Activated CD4-positive, alpha-beta T cell treated with anti-CD3 and anti-CD28 coated beads, Interleukin-2, amount 10 ng/mL, durations not matched to agents 7 days and 5 days (primary cell): ENCODE data around the gene NHP2. TPM values are rescaled to one million over a fixed set of nuclear protein-coding genes. Genes with fewer than 3 reads are reported as not detected.
A peak's percentile ranks its signal among the peaks of the same experiment; 100 is the strongest.

Experiments
- CTCF ChIA-PET: fragments of 350-600 bp; sonication (Branson Sonifier 250); formaldehyde crosslinking; loops from one replicate; lab custom pipeline; 2021; ENCODE audit warnings: antibody characterized with exemption; lab: Charles Lee
- POLR2A ChIA-PET: fragments of 350-600 bp; sonication (Branson Sonifier 250); formaldehyde crosslinking; loops from one replicate; lab custom pipeline; 2021; ENCODE audit warnings: antibody characterized with exemption; lab: Charles Lee
- DNase-seq: peaks from one replicate; pipeline ENCODE4 v3.0.0-alpha.2; 2020
- H3K27ac Mint-ChIP-seq: one replicate; pipeline ENCODE4 v1.8.0; 2021; ENCODE audit warnings: mild to moderate bottlenecking, moderate library complexity, mixed read lengths
- H3K27me3 Mint-ChIP-seq: one replicate; pipeline ENCODE4 v1.8.0; 2021; ENCODE audit warnings: mixed read lengths
- H3K36me3 Mint-ChIP-seq: one replicate; pipeline ENCODE4 v1.8.0; 2021; ENCODE audit warnings: low read depth, mixed read lengths
- H3K4me1 Mint-ChIP-seq: one replicate; pipeline ENCODE4 v1.8.0; 2021; ENCODE audit warnings: mixed read lengths
- H3K4me3 Mint-ChIP-seq: one replicate; pipeline ENCODE4 v1.8.0; 2021; ENCODE audit warnings: mild to moderate bottlenecking, moderate library complexity, mixed read lengths
- H3K9me3 Mint-ChIP-seq: one replicate; pipeline ENCODE4 v1.8.0; 2021; ENCODE audit warnings: mixed read lengths
- total RNA-seq, 2 experiments: library from RNA; stranded (reverse); gene quantifications; one replicate each; pipeline ENCODE4 v1.2.3, GENCODE V29; 2021

The NHP2 gene
- total RNA-seq, 2 experiments from 2014 or later, result 145 TPM

GRCh38 chr5:178163772-178164735 lies 10.4 kb upstream of the NHP2 start:
- H3K27ac Mint-ChIP-seq, result no peak overlapping the region
- no peaks in the 10 kb centered on the region for H3K9me3 Mint-ChIP-seq
- no peaks in the 10 kb centered on the region for H3K36me3 Mint-ChIP-seq
- POLR2A ChIA-PET, result no interaction called here
- H3K27me3 Mint-ChIP-seq, result peaks cover 23% of the 10 kb centered on the region
- no peak overlapping the region for H3K4me3 Mint-ChIP-seq
- DNase-seq, result peak; percentile 92
- CTCF ChIA-PET, result interaction anchor here (0.6 to 1.4 kb wide), 4 partner anchors 11 to 89 kb away, joined by 3 to 4 read pairs (median 3); partner anchors contain the start of gene NHP2
- peaks cover 10% of the 10 kb centered on the region for H3K4me1 Mint-ChIP-seq

DNA sequence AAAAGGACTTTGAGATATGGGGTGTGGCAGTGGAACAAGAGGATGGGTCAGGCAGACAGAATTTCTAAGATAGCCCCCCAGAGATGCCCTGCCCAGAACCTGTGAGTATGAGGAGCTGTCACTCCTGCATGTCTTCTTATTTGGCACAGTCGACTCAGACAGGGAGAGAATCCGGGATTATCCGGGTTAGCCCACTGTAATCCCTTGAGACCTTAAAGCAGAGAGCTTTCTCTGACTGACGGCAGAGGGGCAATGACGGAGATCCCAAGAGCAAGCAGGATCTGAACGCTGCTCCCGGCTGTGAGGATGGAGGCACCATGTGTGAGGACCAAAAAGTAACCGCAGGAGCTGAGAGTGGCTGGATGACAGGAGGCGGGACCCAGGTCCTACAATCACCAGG lies 8.8 kb upstream of the NHP2 start:
- Mint-ChIP-seq H3K27ac (no peak overlapping the region), H3K36me3 (no peaks in the 10 kb centered on the region), H3K4me1 (peaks cover 10% of the 10 kb centered on the region), H3K27me3 (peaks cover 23% of the 10 kb centered on the region), H3K4me3 (no peak overlapping the region), H3K9me3 (no peaks in the 10 kb centered on the region)
- DNase-seq, result no peak
- ChIA-PET CTCF (interaction anchor here (1.7 kb wide), 1 partner anchor 87 kb away, joined by 11 read pairs; no protein-coding TSS in a partner anchor), POLR2A (no interaction called here)

- no peak for DNase-seq
- Mint-ChIP-seq H3K36me3 (no peaks in the 10 kb centered on the region), H3K4me1 (peaks cover 10% of the 10 kb centered on the region), H3K27ac (no peak overlapping the region), H3K27me3 (peaks cover 15% of the 10 kb centered on the region), H3K4me3 (no peak overlapping the region), H3K9me3 (no peaks in the 10 kb centered on the region)
- CTCF ChIA-PET, result interaction anchor here (1.0 kb wide), 1 partner anchor 10 kb away, joined by 3 read pairs; no protein-coding TSS in a partner anchor
- POLR2A ChIA-PET, result no interaction called here
Observed at GRCh38 chr5:178160176-178160575, 6.5 kb upstream of the NHP2 start.

DNA sequence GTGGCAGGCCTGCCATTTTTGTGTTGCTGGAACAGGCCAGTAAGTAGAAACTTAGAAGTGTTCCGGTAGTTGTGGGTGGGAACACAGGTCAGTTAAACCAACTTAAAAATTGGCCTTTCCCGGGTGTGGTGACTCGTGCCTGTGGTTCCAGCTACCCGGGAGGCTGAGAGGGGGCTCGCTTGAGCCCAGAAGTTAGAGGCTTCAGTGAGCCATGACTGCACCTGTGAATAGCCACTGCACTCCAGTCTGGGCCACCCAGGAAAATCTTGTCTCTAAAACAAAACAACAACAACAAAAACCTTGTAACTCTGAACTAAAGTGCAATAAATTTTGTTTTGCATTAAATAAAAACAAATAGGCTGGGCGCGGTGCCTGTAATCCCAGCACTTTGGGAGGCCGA lies 1.4 kb upstream of the NHP2 start:
- no peaks in the 10 kb centered on the region for H3K9me3 Mint-ChIP-seq
- H3K27ac Mint-ChIP-seq, result no peak overlapping the region
- no peak for DNase-seq
- H3K36me3 Mint-ChIP-seq, result peaks cover 21% of the 10 kb centered on the region
- POLR2A ChIA-PET, result interaction anchor here (0.7 kb wide), 1 partner anchor 684 kb away, joined by 4 read pairs; no protein-coding TSS in a partner anchor
- CTCF ChIA-PET, result interaction anchor here (0.6 to 4.6 kb wide), 2 partner anchors 79 to 187 kb away, joined by 3 to 25 read pairs; no protein-coding TSS in a partner anchor
- peaks cover 33% of the 10 kb centered on the region for H3K4me1 Mint-ChIP-seq
- no peaks in the 10 kb centered on the region for H3K27me3 Mint-ChIP-seq
- H3K4me3 Mint-ChIP-seq, result no peak overlapping the region

DNA sequence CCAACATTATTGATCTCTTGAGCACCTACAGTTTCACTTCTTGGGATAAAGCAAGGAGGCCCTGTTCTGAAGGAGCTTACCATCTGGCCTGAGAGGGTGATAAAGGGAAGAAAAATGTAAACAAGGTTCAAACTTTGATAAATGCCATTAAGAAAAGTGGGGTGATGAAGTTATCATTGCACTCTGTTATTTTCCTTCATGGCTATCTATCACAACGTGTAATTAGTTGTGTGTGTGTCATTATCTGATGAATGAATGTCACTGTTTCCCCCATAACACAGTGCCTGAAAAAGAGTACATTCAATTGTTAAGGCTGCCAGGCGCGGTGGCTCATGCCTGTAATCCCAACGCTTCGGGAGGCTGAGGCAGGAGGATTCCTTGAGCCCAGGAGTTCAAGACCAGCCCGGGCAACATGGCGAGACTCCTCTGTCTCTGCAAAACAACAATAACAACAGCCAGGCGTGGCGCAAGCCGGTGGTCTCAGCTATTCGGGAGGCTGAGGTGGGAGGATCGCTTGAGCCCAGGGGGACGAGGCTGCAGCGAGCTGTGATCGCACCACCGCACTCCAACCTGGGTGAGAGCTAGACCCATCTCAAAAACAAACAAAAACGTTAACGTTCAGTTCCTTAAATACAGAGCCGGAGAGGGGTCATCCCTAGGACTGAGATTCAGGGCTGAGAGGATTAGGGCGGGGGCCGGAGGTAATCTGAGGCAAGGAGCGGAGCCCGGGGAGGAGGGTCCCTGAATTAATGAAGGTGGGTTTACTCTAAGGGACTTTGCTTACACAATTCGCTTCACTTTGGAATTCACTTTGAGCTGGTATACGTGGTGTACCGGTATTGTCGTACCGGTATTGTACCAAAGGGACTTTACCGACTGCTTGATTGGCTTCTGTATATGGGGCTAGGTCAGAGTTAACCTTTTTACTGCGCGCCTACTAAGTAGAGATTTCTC lies 917 bp downstream of the NHP2 start:
- Mint-ChIP-seq H3K4me3 (peak overlapping the region; percentile 94), H3K9me3 (no peaks in the 10 kb centered on the region), H3K27ac (peak overlapping the region; percentile 92), H3K4me1 (peaks cover 50% of the 10 kb centered on the region), H3K36me3 (peaks cover 38% of the 10 kb centered on the region), H3K27me3 (no peaks in the 10 kb centered on the region)
- DNase-seq, result no peak
- ChIA-PET CTCF (interaction anchor here (0.9 to 4.7 kb wide), 7 partner anchors 9 to 77 kb away, joined by 3 to 16 read pairs (median 5); no protein-coding TSS in a partner anchor), POLR2A (interaction anchor here (0.6 kb wide), 2 partner anchors 76 to 689 kb away, joined by 3 read pairs; no protein-coding TSS in a partner anchor)

GRCh38 chr5:178150977-178151734 lies 2.5 kb downstream of the NHP2 start:
- Mint-ChIP-seq H3K9me3 (no peaks in the 10 kb centered on the region), H3K27me3 (no peaks in the 10 kb centered on the region), H3K4me3 (peak overlapping the region; percentile 43), H3K27ac (peak overlapping the region; percentile 58), H3K4me1 (peaks cover 50% of the 10 kb centered on the region), H3K36me3 (peaks cover 45% of the 10 kb centered on the region)
- ChIA-PET POLR2A (interaction anchor here (0.5 kb wide), 1 partner anchor 20 kb away, joined by 3 read pairs; the partner anchor contains the start of gene RMND5B), CTCF (interaction anchor here (4.7 kb wide), 1 partner anchor 75 kb away, joined by 16 read pairs; no protein-coding TSS in a partner anchor)
- no peak for DNase-seq

- Mint-ChIP-seq H3K4me1 (peaks cover 50% of the 10 kb centered on the region), H3K27me3 (no peaks in the 10 kb centered on the region), H3K27ac (peak overlapping the region; percentile 28), H3K9me3 (no peaks in the 10 kb centered on the region), H3K4me3 (no peak overlapping the region), H3K36me3 (peaks cover 51% of the 10 kb centered on the region)
- CTCF ChIA-PET, result interaction anchor here (0.6 to 4.7 kb wide), 7 partner anchors 8 to 73 kb away, joined by 3 to 16 read pairs (median 3); partner anchors contain the start of gene RMND5B
- no peak for DNase-seq
- POLR2A ChIA-PET, result no interaction called here
Observed at GRCh38 chr5:178149199-178149932, 4.3 kb downstream of the NHP2 start.

DNA sequence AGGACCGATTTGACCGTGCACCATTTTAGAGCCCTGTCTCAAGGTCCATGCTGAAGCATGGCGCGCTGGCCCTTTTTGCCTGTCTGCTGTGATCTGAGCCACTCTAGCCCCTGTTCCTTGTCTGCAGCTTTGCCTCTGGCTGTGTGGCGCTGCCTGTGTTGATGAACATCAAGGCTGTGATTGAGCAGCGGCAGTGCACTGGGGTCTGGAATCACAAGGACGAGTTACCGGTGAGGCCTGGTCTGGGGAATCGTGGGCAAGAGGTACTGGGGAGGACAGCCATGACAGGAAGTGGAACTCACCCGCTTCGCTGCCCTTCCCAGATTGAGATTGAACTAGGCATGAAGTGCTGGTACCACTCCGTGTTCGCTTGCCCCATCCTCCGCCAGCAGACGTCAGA lies 6.3 kb downstream of the NHP2 start:
- ChIA-PET POLR2A (no interaction called here), CTCF (interaction anchor here (1.8 to 4.1 kb wide), 3 partner anchors 26 to 72 kb away, joined by 7 to 22 read pairs (median 16); no protein-coding TSS in a partner anchor)
- no peak for DNase-seq
- Mint-ChIP-seq H3K4me3 (no peak overlapping the region), H3K27ac (no peak overlapping the region), H3K36me3 (peaks cover 49% of the 10 kb centered on the region), H3K9me3 (no peaks in the 10 kb centered on the region), H3K27me3 (no peaks in the 10 kb centered on the region), H3K4me1 (peaks cover 38% of the 10 kb centered on the region)

GRCh38 chr5:178145965-178146820 lies 7.5 kb downstream of the NHP2 start:
- no peak overlapping the region for H3K27ac Mint-ChIP-seq
- no peaks in the 10 kb centered on the region for H3K27me3 Mint-ChIP-seq
- ChIA-PET POLR2A (no interaction called here), CTCF (interaction anchor here (0.9 to 4.1 kb wide), 8 partner anchors 10 to 71 kb away, joined by 3 to 22 read pairs (median 6); no protein-coding TSS in a partner anchor)
- H3K4me1 Mint-ChIP-seq, result peaks cover 27% of the 10 kb centered on the region
- H3K9me3 Mint-ChIP-seq, result no peaks in the 10 kb centered on the region
- H3K36me3 Mint-ChIP-seq, result peaks cover 43% of the 10 kb centered on the region
- H3K4me3 Mint-ChIP-seq, result no peak overlapping the region
- peak; percentile 77 for DNase-seq

DNA sequence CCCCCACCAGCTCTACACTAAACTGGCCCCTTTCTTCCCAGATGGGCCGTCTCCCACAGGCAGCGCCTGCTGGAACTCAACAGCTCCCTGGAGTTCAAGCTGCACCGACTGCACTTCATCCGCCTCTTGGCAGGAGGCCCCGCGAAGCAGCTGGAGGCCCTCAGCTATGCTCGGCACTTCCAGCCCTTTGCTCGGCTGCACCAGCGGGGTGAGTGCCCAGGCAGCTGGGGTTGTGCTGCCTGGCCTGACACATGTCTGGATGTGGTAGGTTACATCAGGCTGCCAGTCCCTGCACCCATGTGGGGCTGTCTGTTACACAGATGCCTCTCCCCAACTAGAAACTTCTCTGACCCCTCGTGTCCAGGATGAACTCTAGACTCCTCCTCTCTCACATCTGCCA lies 9.8 kb downstream of the NHP2 start:
- DNase-seq, result no peak
- no peaks in the 10 kb centered on the region for H3K9me3 Mint-ChIP-seq
- ChIA-PET CTCF (interaction anchor here (0.8 to 2.3 kb wide), 6 partner anchors 8 to 67 kb away, joined by 3 to 21 read pairs (median 4); no protein-coding TSS in a partner anchor), POLR2A (no interaction called here)
- H3K36me3 Mint-ChIP-seq, result peaks cover 31% of the 10 kb centered on the region
- no peak overlapping the region for H3K27ac Mint-ChIP-seq
- no peak overlapping the region for H3K4me3 Mint-ChIP-seq
- peaks cover 5% of the 10 kb centered on the region for H3K4me1 Mint-ChIP-seq
- H3K27me3 Mint-ChIP-seq, result no peaks in the 10 kb centered on the region
